B cell (primary cell): ENCODE data around the gene ZNF710. TPM values are rescaled to one million over a fixed set of nuclear protein-coding genes. Genes with fewer than 3 reads are reported as not detected.

Experiments
- ATAC-seq: fragments of 200-7000 bp; cut with Tn5 transposase; one replicate; pipeline ENCODE4 v1.10.0; 2021; ENCODE audit warnings: low read depth, mild to moderate bottlenecking, moderate number of reproducible peaks, moderate library complexity
- CTCF ChIA-PET: fragments of 350-600 bp; sonication (Branson Sonifier 250); formaldehyde crosslinking; loops from one replicate; lab custom pipeline; 2021; ENCODE audit warnings: antibody characterized with exemption, inconsistent platforms; lab: Charles Lee
- POLR2A ChIA-PET: fragments of 350-600 bp; sonication (Branson Sonifier 250); formaldehyde crosslinking; loops from one replicate; lab custom pipeline; 2021; ENCODE audit warnings: antibody characterized with exemption; lab: Charles Lee
- DNase-seq: peaks from one replicate; pipeline ENCODE4 v3.0.0; 2013
- H2AFZ ChIP-seq: 2 replicates; pipeline ENCODE4 v1.6.1; 2012; ENCODE audit warnings: mild to moderate bottlenecking, low read depth, low read length; ENCODE audit not compliant: insufficient read depth, poor library complexity, severe bottlenecking
- H3K27ac ChIP-seq, 2 donors: 1 replicate in 1 of 2; 2 replicates in 1 of 2; pipeline ENCODE4 v1.5.1; 2012 to 2013; ENCODE audit warnings: low read length in 2 of 2, mild to moderate bottlenecking in 2 of 2, moderate library complexity in 1 of 2
- H3K27me3 ChIP-seq, 4 experiments: fragments of 200-600 bp in 1 of 4; sonication (generic) in 1 of 4; replicated peaks in 1 of 4; 1 replicate in 2 of 4; 2 replicates in 2 of 4; pipeline versions ENCODE4 v1.6.1 to v1.7.0; 2013 to 2016; ENCODE audit warnings: low read length in 3 of 4, mild to moderate bottlenecking in 2 of 4, mixed read lengths in 1 of 4, moderate library complexity in 1 of 4; ENCODE audit not compliant: insufficient read depth in 4 of 4, control insufficient read depth in 3 of 4; ENCODE audit errors: control extremely low read depth in 1 of 4
- H3K36me3 ChIP-seq, 2 experiments: replicated peaks in 1 of 2; 1 replicate in 1 of 2; 2 replicates in 1 of 2; pipeline versions ENCODE4 v1.6.1 to v1.7.1; 2013; ENCODE audit warnings: low read length in 1 of 2; ENCODE audit not compliant: insufficient read depth in 2 of 2, control insufficient read depth in 1 of 2; ENCODE audit errors: control extremely low read depth in 1 of 2, extremely low read depth in 1 of 2
- H3K4me1 ChIP-seq, 2 donors: fragments of 200-600 bp in 1 of 2; sonication (generic) in 1 of 2; 1 replicate in 1 of 2; 2 replicates in 1 of 2; pipeline versions ENCODE4 v1.5.1 to v1.6.1; 2013 to 2017; ENCODE audit warnings: low read length in 2 of 2; ENCODE audit not compliant: control insufficient read depth in 2 of 2, insufficient read depth in 2 of 2
- H3K4me2 ChIP-seq: replicated peaks from 2 replicates; pipeline ENCODE3; 2012; ENCODE audit warnings: mild to moderate bottlenecking, low read depth, low read length; ENCODE audit not compliant: poor library complexity, severe bottlenecking
- H3K4me3 ChIP-seq, 5 experiments: fragments of 200-600 bp in 1 of 5; sonication (generic) in 1 of 5; 1 replicate in 3 of 5; 2 replicates in 2 of 5; pipeline versions ENCODE4 v1.5.1 to v1.7.0; 2011 to 2016; ENCODE audit warnings: low read length in 4 of 5, mild to moderate bottlenecking in 4 of 5, low read depth in 2 of 5, control low read depth in 1 of 5, moderate library complexity in 1 of 5; ENCODE audit not compliant: insufficient read depth in 1 of 5; ENCODE audit errors: control extremely low read depth in 1 of 5, extremely low read depth in 1 of 5
- H3K79me2 ChIP-seq: fragments of 200-600 bp; sonication (generic); one replicate; pipeline ENCODE4 v1.6.0; 2016; ENCODE audit warnings: low read length; ENCODE audit not compliant: control insufficient read depth, insufficient read depth
- H3K9ac ChIP-seq: fragments of 200-600 bp; sonication (generic); 2 replicates; pipeline ENCODE4 v1.6.1; 2017; ENCODE audit warnings: mild to moderate bottlenecking, low read length, moderate library complexity
- H3K9me3 ChIP-seq, 3 donors: one replicate each; pipeline versions ENCODE4 v1.6.1 to v1.7.1; 2013; ENCODE audit warnings: low read length in 2 of 3; ENCODE audit not compliant: control insufficient read depth in 2 of 3, insufficient read depth in 1 of 3; ENCODE audit errors: control extremely low read depth in 1 of 3
- H4K20me1 ChIP-seq: 2 replicates; pipeline ENCODE4 v1.6.0; 2012; ENCODE audit warnings: mild to moderate bottlenecking, low read length; ENCODE audit not compliant: insufficient read depth, control insufficient read depth, poor library complexity, severe bottlenecking
- H3K27ac Mint-ChIP-seq: one replicate; pipeline ENCODE4 v1.8.0; 2021; ENCODE audit warnings: mixed read lengths
- H3K27me3 Mint-ChIP-seq: one replicate; pipeline ENCODE4 v1.8.0; 2021; ENCODE audit warnings: mixed read lengths
- H3K4me1 Mint-ChIP-seq: one replicate; pipeline ENCODE4 v1.8.0; 2021; ENCODE audit warnings: mixed read lengths
- H3K4me3 Mint-ChIP-seq: one replicate; pipeline ENCODE4 v1.8.0; 2021; ENCODE audit warnings: mixed read lengths
- H3K9me3 Mint-ChIP-seq: one replicate; pipeline ENCODE4 v1.8.0; 2022; ENCODE audit warnings: mixed read lengths; ENCODE audit not compliant: insufficient read depth
- CTCF ChIP-seq: fragments of 200-600 bp; IDR thresholded peaks from one replicate; pipeline ENCODE4 v1.8.0; 2022; ENCODE audit warnings: antibody characterized with exemption, mild to moderate bottlenecking
- EZH2 ChIP-seq: IDR thresholded peaks from 2 replicates; pipeline ENCODE4 v1.6.1; 2012; ENCODE audit warnings: borderline replicate concordance, low read depth, mild to moderate bottlenecking, moderate library complexity, low read length; ENCODE audit not compliant: insufficient read depth, poor library complexity, severe bottlenecking
- WGBS: methylation state at CpG from one replicate; pipeline ENCODE4 v1.1.5; 2013; ENCODE audit warnings: missing lambda C conversion rate; ENCODE audit not compliant: insufficient coverage; 5-methylcytosine and 5-hydroxymethylcytosine counted together
- intact Hi-C: fragments of 100-400 bp; cut with micrococcal nuclease; formaldehyde crosslinking; loops from one replicate; pipeline ENCODE4 v1.10.0; 2022
- polyA plus RNA-seq: library from polyadenylated mRNA; depleted of rRNA; stranded (reverse); fragments of >200 nt; gene quantifications from 2 replicates; pipeline ENCODE4 v1.2.3, GENCODE V29; 2012
- total RNA-seq, 2 donors: library from RNA; stranded (reverse); fragments of 120-200 nt in 1 of 2; gene quantifications; 1 replicate in 1 of 2; 2 replicates in 1 of 2; pipeline versions ENCODE4 v1.2.3 to v1.2.4, GENCODE V29; 2013 to 2022

The ZNF710 gene
- total and polyA plus RNA-seq, 2 donors (not counting 1 experiment from before 2014, with no cell fraction given), result 8.7 to 38.7 TPM

- H3K4me1 ChIP-seq, result peaks cover 28 to 32% of the 10 kb centered on the region in 2 donors
- no peak overlapping the region for H3K9ac ChIP-seq
- POLR2A ChIA-PET, result interaction anchor here (0.6 kb wide), 1 partner anchor 32 kb away, joined by 3 read pairs; no protein-coding TSS in a partner anchor
- peaks cover 1 to 15% (median 11%) of the 10 kb centered on the region in 3 donors for H3K9me3 ChIP-seq
- Mint-ChIP-seq H3K4me1 (peaks cover 58% of the 10 kb centered on the region), H3K9me3 (no peaks in the 10 kb centered on the region), H3K4me3 (no peak overlapping the region), H3K27me3 (no peaks in the 10 kb centered on the region), H3K27ac (peak overlapping the region; percentile 44)
- peaks cover 81% of the 10 kb centered on the region for H3K79me2 ChIP-seq
- no peak overlapping the region for H3K4me3 ChIP-seq
- WGBS, result 70% methylated on average over 6 of the region's 6 CpGs
- H3K4me2 ChIP-seq, result peak overlapping the region; percentile 46
- intact Hi-C loops, result no loop called here
- ATAC-seq (peak; percentile 52), DNase-seq (peak; percentile 38)
- H3K27me3 ChIP-seq, result no peaks in the 10 kb centered on the region
- no peak overlapping the region for H2AFZ ChIP-seq
- CTCF ChIA-PET, result interaction anchor here (1.5 kb wide), 1 partner anchor 110 kb away, joined by 3 read pairs; no protein-coding TSS in a partner anchor
- TF ChIP-seq EZH2 (no peak), CTCF (no peak)
- H3K27ac ChIP-seq, result peak overlapping the region in 1 of 2 donors; percentile 35
- peaks cover 0 to 6% of the 10 kb centered on the region in 2 experiments for H3K36me3 ChIP-seq
- peaks cover 63% of the 10 kb centered on the region for H4K20me1 ChIP-seq
These were observed 8.3 kb downstream of the ZNF710 start for GRCh38 chr15:90009301-90010022.

DNA sequence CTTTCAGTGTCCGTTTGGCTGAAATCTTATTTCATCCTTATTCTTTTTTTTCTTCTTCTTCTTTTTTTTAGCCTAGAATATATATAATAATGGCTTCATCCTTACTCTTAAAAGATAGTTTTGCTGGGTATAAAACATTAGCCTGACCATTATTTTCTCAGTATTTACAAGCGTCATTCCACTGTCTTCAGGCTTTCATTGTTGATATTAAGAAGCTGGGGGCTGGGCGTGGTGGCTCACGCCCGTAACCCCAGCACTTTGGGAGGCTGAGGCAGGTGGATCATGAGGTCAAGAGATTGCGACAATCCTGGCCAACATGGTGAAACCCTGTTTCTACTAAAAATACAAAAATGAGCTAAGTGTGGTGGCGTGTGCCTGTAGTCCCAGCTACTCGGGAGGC lies 10.6 kb downstream of the ZNF710 start:
- Histone ChIP-seq H3K4me2 (no peak overlapping the region), H2AFZ (no peak overlapping the region), H3K27me3 (no peaks in the 10 kb centered on the region), H3K79me2 (peaks cover 84% of the 10 kb centered on the region), H3K4me1 (peaks cover 28 to 29% of the 10 kb centered on the region in 2 donors), H3K36me3 (peaks cover 0 to 2% of the 10 kb centered on the region in 2 experiments), H3K27ac (no peak overlapping the region), H3K9me3 (peaks cover 1 to 15% (median 11%) of the 10 kb centered on the region in 3 donors), H4K20me1 (peaks cover 44% of the 10 kb centered on the region), H3K4me3 (no peak overlapping the region), H3K9ac (no peak overlapping the region)
- no peak for ATAC-seq
- H3K9me3 Mint-ChIP-seq, result no peaks in the 10 kb centered on the region
- H3K27ac Mint-ChIP-seq, result no peak overlapping the region
- TF ChIP-seq CTCF (no peak), EZH2 (no peak)
- WGBS, result 100% methylated on average over 3 of the region's 8 CpGs
- H3K27me3 Mint-ChIP-seq, result no peaks in the 10 kb centered on the region
- intact Hi-C loops, result no loop called here
- POLR2A ChIA-PET, result no interaction called here
- H3K4me1 Mint-ChIP-seq, result peaks cover 43% of the 10 kb centered on the region
- DNase-seq, result no peak
- no peak overlapping the region for H3K4me3 Mint-ChIP-seq
- CTCF ChIA-PET, result interaction anchor here (0.7 to 0.9 kb wide), 3 partner anchors 60 to 1283 kb away, joined by 3 read pairs; no protein-coding TSS in a partner anchor
